ENCODE data around the gene VWA5B2.

DNA sequence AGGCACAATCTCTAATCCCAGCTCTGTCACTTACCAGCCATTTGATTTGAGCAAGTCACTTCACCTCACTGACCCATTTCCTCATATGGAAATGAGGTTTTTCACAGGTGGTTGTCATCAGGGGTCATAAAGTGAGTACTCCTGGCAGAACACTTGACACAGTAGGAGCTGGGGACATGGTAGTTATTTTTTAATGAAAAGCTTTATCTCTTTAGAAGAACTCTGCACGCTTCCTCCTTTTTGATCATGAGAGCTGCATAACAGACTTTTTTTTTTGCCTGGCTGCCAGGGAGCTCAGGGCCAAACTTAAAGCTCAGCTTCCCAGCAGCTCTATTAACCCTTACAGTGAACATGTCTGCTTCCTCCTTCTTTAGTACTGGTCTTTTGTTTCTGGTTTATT lies 8.4 kb downstream of the VWA5B2 start:
- no peak for TF ChIP-seq POLR2A (IDR thresholded peaks at IDR 0.05)
- TF ChIP-seq, protein P1, sequence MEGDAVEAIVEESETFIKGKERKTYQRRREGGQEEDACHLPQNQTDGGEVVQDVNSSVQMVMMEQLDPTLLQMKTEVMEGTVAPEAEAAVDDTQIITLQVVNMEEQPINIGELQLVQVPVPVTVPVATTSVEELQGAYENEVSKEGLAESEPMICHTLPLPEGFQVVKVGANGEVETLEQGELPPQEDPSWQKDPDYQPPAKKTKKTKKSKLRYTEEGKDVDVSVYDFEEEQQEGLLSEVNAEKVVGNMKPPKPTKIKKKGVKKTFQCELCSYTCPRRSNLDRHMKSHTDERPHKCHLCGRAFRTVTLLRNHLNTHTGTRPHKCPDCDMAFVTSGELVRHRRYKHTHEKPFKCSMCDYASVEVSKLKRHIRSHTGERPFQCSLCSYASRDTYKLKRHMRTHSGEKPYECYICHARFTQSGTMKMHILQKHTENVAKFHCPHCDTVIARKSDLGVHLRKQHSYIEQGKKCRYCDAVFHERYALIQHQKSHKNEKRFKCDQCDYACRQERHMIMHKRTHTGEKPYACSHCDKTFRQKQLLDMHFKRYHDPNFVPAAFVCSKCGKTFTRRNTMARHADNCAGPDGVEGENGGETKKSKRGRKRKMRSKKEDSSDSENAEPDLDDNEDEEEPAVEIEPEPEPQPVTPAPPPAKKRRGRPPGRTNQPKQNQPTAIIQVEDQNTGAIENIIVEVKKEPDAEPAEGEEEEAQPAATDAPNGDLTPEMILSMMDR (IDR thresholded peaks at IDR 0.05) = no peak
